ENCODE results near the gene SYNGR3. TPM values are rescaled to one million over a fixed set of nuclear protein-coding genes. Genes with fewer than 3 reads are reported as not detected.

Gene SYNGR3
- total and polyA plus RNA-seq, 8 donors: 0.21 to 0.93 (median 0.33) TPM

DNA sequence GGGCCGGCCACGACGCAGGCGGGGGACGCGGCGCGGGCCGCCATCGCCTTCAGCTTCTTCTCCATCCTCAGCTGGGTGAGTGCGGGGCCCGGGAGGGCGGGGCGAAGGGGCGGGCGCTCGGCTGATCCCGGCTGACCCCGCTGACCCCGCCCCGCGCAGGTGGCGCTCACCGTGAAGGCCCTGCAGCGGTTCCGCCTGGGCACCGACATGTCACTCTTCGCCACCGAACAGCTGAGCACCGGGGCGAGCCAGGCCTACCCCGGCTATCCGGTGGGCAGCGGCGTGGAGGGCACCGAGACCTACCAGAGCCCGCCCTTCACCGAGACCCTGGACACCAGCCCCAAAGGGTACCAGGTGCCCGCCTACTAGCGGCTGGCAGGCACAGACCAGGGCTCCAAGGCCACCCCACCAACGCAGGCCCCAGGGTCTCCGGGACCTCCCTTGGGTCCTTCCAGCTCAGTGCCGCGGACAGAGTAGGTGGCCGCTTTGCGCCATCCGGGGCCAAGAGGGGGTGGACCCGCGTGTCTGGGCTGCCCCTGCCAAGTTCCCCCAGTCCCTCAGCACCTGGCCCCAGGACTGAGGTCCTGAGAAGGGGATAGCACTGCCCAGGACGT is 3.0 kb downstream of the SYNGR3 start:
- ATAC-seq (no peak), DNase-seq (no peak)
- H3K27me3 ChIP-seq: peaks cover 29 to 41% of the 10 kb centered on the region in 2 donors
- peak overlapping the region in 1 of 2 donors; percentile 46 for H3K4me3 ChIP-seq
- H3K36me3 ChIP-seq: peaks cover 0 to 10% of the 10 kb centered on the region in 2 donors
- intact Hi-C loops (cut with DNase I): no loop called here
- TF ChIP-seq, protein P1, sequence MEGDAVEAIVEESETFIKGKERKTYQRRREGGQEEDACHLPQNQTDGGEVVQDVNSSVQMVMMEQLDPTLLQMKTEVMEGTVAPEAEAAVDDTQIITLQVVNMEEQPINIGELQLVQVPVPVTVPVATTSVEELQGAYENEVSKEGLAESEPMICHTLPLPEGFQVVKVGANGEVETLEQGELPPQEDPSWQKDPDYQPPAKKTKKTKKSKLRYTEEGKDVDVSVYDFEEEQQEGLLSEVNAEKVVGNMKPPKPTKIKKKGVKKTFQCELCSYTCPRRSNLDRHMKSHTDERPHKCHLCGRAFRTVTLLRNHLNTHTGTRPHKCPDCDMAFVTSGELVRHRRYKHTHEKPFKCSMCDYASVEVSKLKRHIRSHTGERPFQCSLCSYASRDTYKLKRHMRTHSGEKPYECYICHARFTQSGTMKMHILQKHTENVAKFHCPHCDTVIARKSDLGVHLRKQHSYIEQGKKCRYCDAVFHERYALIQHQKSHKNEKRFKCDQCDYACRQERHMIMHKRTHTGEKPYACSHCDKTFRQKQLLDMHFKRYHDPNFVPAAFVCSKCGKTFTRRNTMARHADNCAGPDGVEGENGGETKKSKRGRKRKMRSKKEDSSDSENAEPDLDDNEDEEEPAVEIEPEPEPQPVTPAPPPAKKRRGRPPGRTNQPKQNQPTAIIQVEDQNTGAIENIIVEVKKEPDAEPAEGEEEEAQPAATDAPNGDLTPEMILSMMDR (IDR thresholded peaks at IDR 0.05): no peak
- H3K27ac ChIP-seq: no peak overlapping the region
- H3K9me3 ChIP-seq: peaks cover 0 to 5% of the 10 kb centered on the region in 2 donors
- H3K4me1 ChIP-seq: peaks cover 17 to 37% of the 10 kb centered on the region in 2 donors

DNA sequence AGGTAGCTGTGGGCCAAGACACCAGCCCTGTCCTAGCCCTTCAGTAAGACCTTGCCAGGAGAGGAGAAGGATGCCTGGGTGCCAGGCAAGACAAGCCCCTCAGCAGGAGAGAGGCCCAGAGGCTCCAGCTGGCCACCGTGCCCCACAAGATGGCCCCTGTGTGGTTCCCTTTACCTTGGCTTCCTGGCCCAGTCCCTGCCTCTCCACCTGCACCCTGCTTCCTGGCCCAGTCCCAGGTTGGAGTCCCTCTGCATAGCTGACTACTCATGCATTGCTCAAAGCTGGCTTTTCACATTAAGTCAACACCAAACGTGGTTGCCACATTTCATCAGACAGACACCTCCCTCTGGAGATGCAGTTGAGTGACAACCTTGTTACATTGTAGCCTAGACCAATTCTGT is 4.0 kb downstream of the SYNGR3 start:
- no peak overlapping the region for H3K4me3 ChIP-seq
- H3K9me3 ChIP-seq: peaks cover 0 to 5% of the 10 kb centered on the region in 2 donors
- H3K27ac ChIP-seq: no peak overlapping the region
- DNase-seq (no peak), ATAC-seq (no peak)
- peaks cover 24 to 32% of the 10 kb centered on the region in 2 donors for H3K27me3 ChIP-seq
- peaks cover 17 to 37% of the 10 kb centered on the region in 2 donors for H3K4me1 ChIP-seq
- peaks cover 0 to 19% of the 10 kb centered on the region in 2 donors for H3K36me3 ChIP-seq
- intact Hi-C loops (cut with DNase I): no loop called here
- TF ChIP-seq, protein P1 (IDR thresholded peaks at IDR 0.05): no peak

DNA sequence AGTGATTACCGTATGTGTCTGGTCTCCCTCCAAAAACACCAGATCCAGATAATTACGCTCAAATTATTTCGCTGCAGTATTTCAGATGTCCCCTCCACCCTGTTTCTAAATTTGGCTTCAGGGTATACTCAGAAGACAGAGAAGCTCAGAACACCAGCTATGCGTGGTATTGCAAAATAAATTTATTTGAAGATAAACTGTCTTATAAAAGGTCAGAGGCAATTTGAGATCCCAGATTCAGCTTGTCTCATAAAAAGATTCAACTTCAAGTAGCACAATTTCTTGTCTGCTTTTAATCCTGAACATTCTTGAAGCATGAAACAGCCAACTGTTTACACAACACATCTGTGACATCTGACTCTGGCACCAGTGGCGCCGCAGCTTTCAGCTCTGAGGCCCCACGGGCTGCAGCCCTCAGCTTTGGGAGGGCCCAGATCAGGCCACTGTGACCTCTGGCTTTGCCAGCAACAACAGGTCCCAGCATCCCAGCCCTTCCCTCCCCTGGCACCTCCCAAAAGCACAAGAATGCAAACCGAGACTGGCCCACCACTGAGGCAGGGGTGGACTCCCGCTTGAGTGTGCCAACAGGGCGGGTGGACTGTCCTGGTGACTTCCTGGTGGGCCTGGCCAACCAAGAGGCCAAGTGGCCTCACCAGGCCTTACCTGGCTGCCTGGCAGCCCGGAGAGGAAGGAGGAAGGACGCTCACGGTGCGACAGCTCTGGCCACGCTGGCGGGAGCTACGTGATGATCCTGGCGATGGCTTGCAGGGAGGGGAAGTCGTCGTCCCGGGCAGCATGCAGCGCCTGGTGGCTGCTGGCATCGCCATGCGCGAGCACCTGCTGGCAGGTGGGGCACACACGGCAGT is 8.0 kb downstream of the SYNGR3 start:
- ATAC-seq (no peak), DNase-seq (no peak)
- intact Hi-C loops (cut with DNase I): no loop called here
- no peaks in the 10 kb centered on the region for H3K27me3 ChIP-seq
- no peaks in the 10 kb centered on the region for H3K9me3 ChIP-seq
- H3K4me1 ChIP-seq: peaks cover 0 to 5% of the 10 kb centered on the region in 2 donors
- TF ChIP-seq, protein P1 (IDR thresholded peaks at IDR 0.05): no peak
- peaks cover 0 to 59% of the 10 kb centered on the region in 2 donors for H3K36me3 ChIP-seq
- no peak overlapping the region for H3K27ac ChIP-seq
- no peak overlapping the region for H3K4me3 ChIP-seq

DNA sequence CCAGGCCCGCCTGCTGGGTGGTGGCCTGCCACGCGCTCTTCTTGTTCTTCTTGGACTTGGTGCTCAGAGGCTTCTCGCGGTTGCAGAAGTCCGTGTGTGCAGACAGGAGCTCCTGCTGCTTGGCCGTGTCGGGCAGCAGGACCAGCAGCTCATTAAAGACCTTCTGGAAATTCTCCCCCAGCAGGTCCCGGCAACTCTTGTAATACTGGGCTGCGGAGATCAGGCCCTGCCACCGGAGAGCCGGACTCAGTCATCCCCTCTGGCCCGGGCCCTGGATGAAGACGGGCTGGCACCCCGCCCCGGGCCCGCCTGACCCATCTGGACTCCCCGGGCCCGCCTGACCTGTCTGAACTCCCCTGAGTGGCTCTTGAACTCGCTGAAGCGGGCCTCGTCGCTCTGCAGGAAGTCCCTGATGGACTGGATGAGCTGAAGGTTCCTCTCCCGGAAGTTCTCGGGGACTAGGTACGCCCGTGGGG is 8.6 kb downstream of the SYNGR3 start:
- H3K36me3 ChIP-seq: peaks cover 0 to 65% of the 10 kb centered on the region in 2 donors

More for the DNA sequence above, 8.6 kb downstream of the SYNGR3 start:
- peaks cover 0 to 2% of the 10 kb centered on the region in 2 donors for H3K4me1 ChIP-seq
- intact Hi-C loops (cut with DNase I): no loop called here
- no peak for DNase-seq
- TF ChIP-seq, protein P1 (IDR thresholded peaks at IDR 0.05): no peak
- no peaks in the 10 kb centered on the region for H3K27me3 ChIP-seq
- no peak for ATAC-seq
- no peak overlapping the region for H3K27ac ChIP-seq
- H3K9me3 ChIP-seq: no peaks in the 10 kb centered on the region
- no peak overlapping the region for H3K4me3 ChIP-seq

All from left lung (tissue), 10 donors.